ENCODE results near the gene GPC5. TPM values are rescaled to one million over a fixed set of nuclear protein-coding genes. Genes with fewer than 3 reads are reported as not detected.

The GPC5 gene
- total RNA-seq, 1 experiment from 2014 or later, result not detected

DNA sequence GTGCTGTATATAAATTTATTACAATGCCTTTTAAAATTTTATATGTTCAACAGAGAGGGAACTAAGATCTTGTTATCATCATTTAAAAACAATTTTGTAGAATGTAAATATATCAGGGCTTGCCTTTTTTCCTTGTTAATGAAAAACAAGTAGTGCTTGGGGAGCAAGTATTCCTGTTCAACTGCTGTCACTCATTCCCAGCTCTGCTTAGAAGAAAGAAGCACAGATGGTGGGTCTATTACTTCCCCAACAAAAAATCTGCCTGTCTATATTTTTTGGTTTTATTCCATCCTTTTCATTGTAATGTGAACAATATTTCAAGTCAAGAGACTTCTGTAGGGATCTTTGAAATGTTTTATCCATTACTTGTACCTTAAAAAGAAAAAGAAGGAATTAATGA is 503.9 kb downstream of the GPC5 start:
- no peak overlapping the region for H3K4me3 Mint-ChIP-seq (ENCODE audit: low read depth, unreplicated experiment)
- DNase-seq, result no peak
- no peaks in the 10 kb centered on the region for H3K4me1 Mint-ChIP-seq (ENCODE audit: low read depth, unreplicated experiment)
- peaks cover 2% of the 10 kb centered on the region for H3K9me3 Mint-ChIP-seq (ENCODE audit: low read depth, unreplicated experiment)
- no peaks in the 10 kb centered on the region for H3K36me3 Mint-ChIP-seq (ENCODE audit: insufficient read depth, unreplicated experiment)
- H3K27ac Mint-ChIP-seq (ENCODE audit: unreplicated experiment), result no peak overlapping the region
- no peaks in the 10 kb centered on the region for H3K27me3 Mint-ChIP-seq (ENCODE audit: unreplicated experiment)
- CTCF ChIA-PET, result no interaction called here
- intact Hi-C loops (cut with micrococcal nuclease; ENCODE audit: unreplicated experiment), result no loop called here
- BruUV-seq (replicated peaks), result no TSS peak
- no peak for TF ChIP-seq CTCF (IDR thresholded peaks at IDR 0.05; ENCODE audit: unreplicated experiment)

GRCh38 chr13:91904005-91904404 is 505.6 kb downstream of the GPC5 start:
- Mint-ChIP-seq H3K27ac (ENCODE audit: unreplicated experiment) (no peak overlapping the region), H3K4me1 (ENCODE audit: low read depth, unreplicated experiment) (no peaks in the 10 kb centered on the region), H3K36me3 (ENCODE audit: insufficient read depth, unreplicated experiment) (no peaks in the 10 kb centered on the region), H3K4me3 (ENCODE audit: low read depth, unreplicated experiment) (no peak overlapping the region), H3K9me3 (ENCODE audit: low read depth, unreplicated experiment) (peaks cover 2% of the 10 kb centered on the region), H3K27me3 (ENCODE audit: unreplicated experiment) (no peaks in the 10 kb centered on the region)
- CTCF ChIA-PET, result no interaction called here
- DNase-seq, result no peak
- no peak for TF ChIP-seq CTCF (IDR thresholded peaks at IDR 0.05; ENCODE audit: unreplicated experiment)
- intact Hi-C loops (cut with micrococcal nuclease; ENCODE audit: unreplicated experiment), result no loop called here
- no TSS peak for BruUV-seq (replicated peaks)

DNA sequence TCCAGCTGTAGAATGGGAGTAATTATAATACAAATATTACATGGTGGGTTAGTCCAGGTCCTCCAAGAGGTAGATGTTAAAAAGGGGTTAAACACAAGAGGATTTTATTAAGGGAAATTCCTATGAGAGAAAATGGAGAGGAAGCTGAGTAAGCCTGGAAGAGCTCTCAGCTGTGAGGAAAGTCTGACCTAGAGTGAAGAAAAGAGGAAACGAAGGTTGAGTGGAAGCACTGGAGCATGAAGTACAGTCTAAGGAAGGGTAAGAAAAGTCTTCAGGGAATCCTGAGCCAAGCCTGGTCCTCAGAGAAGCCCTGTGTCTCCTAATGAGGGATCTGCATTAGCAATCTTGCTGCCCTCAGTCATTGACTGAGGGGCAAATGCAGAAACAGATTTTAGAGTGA is 506.2 kb downstream of the GPC5 start:
- Mint-ChIP-seq H3K27me3 (ENCODE audit: unreplicated experiment) (no peaks in the 10 kb centered on the region), H3K27ac (ENCODE audit: unreplicated experiment) (no peak overlapping the region), H3K9me3 (ENCODE audit: low read depth, unreplicated experiment) (peaks cover 2% of the 10 kb centered on the region), H3K4me3 (ENCODE audit: low read depth, unreplicated experiment) (no peak overlapping the region), H3K4me1 (ENCODE audit: low read depth, unreplicated experiment) (no peaks in the 10 kb centered on the region), H3K36me3 (ENCODE audit: insufficient read depth, unreplicated experiment) (no peaks in the 10 kb centered on the region)
- intact Hi-C loops (cut with micrococcal nuclease; ENCODE audit: unreplicated experiment), result no loop called here
- no peak for TF ChIP-seq CTCF (IDR thresholded peaks at IDR 0.05; ENCODE audit: unreplicated experiment)
- no TSS peak for BruUV-seq (replicated peaks)
- CTCF ChIA-PET, result no interaction called here
- no peak for DNase-seq

DNA sequence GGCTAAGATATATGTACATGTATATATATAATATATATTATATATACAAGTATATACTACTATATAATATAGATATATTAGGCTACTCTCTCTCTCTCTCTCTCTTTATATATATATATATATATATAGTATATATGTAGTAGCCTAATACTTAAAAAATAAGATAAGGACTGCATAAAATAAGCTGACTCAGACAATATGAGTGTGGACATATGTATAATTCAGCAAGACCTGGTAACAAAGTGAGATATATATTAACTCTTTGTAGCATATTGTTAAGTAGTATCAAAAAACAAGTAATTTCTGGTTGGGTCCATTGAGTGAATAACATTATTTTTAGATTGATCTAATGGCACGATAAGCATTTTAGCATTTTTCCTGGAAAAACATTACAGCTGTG is 509.0 kb downstream of the GPC5 start:
- Mint-ChIP-seq H3K27ac (ENCODE audit: unreplicated experiment) (no peak overlapping the region), H3K9me3 (ENCODE audit: low read depth, unreplicated experiment) (peaks cover 10% of the 10 kb centered on the region), H3K4me3 (ENCODE audit: low read depth, unreplicated experiment) (no peak overlapping the region), H3K27me3 (ENCODE audit: unreplicated experiment) (no peaks in the 10 kb centered on the region), H3K36me3 (ENCODE audit: insufficient read depth, unreplicated experiment) (no peaks in the 10 kb centered on the region), H3K4me1 (ENCODE audit: low read depth, unreplicated experiment) (no peaks in the 10 kb centered on the region)
- CTCF ChIA-PET, result no interaction called here
- intact Hi-C loops (cut with micrococcal nuclease; ENCODE audit: unreplicated experiment), result no loop called here
- BruUV-seq (replicated peaks), result no TSS peak
- TF ChIP-seq CTCF (IDR thresholded peaks at IDR 0.05; ENCODE audit: unreplicated experiment), result no peak
- no peak for DNase-seq

- no peaks in the 10 kb centered on the region for H3K27me3 Mint-ChIP-seq (ENCODE audit: unreplicated experiment)
- intact Hi-C loops (cut with micrococcal nuclease; ENCODE audit: unreplicated experiment), result no loop called here
- no peaks in the 10 kb centered on the region for H3K36me3 Mint-ChIP-seq (ENCODE audit: insufficient read depth, unreplicated experiment)
- H3K27ac Mint-ChIP-seq (ENCODE audit: unreplicated experiment), result no peak overlapping the region
- BruUV-seq (replicated peaks), result no TSS peak
- DNase-seq, result no peak
- CTCF ChIA-PET, result no interaction called here
- H3K4me3 Mint-ChIP-seq (ENCODE audit: low read depth, unreplicated experiment), result no peak overlapping the region
- peaks cover 10% of the 10 kb centered on the region for H3K9me3 Mint-ChIP-seq (ENCODE audit: low read depth, unreplicated experiment)
- no peak for TF ChIP-seq CTCF (IDR thresholded peaks at IDR 0.05; ENCODE audit: unreplicated experiment)
- no peaks in the 10 kb centered on the region for H3K4me1 Mint-ChIP-seq (ENCODE audit: low read depth, unreplicated experiment)
Measured at GRCh38 chr13:91909617-91910016, 511.2 kb downstream of the GPC5 start.
